ENCODE data around the gene ITPK1.
"Not testable (repeated sequence)": the region's sequence is repeated elsewhere in the genome, so short reads cannot be mapped to it uniquely, and the experiment has no call there.

The ITPK1 gene

GRCh38 chr14:93105856-93106255 is 9.9 kb downstream of the ITPK1 start:
- not testable (repeated sequence) for DNase-seq (ENCODE audit: low read depth in 2 of 3, low spot score in 1 of 3)

GRCh38 chr14:93105362-93105761 is 10.4 kb downstream of the ITPK1 start:
- DNase-seq (ENCODE audit: low read depth in 2 of 3, low spot score in 1 of 3), result no peak

GRCh38 chr14:93104961-93105360 is 10.8 kb downstream of the ITPK1 start:
- no peak for DNase-seq (ENCODE audit: low read depth in 2 of 3, low spot score in 1 of 3)

GRCh38 chr14:93103392-93104080 is 12.2 kb downstream of the ITPK1 start:
- DNase-seq (ENCODE audit: low read depth in 2 of 3, low spot score in 1 of 3), result peak in 2 of 3 donors; percentile 35 to 46

GRCh38 chr14:93102141-93102540 is 13.6 kb downstream of the ITPK1 start:
- no peak for DNase-seq (ENCODE audit: low read depth in 2 of 3, low spot score in 1 of 3)

- DNase-seq (ENCODE audit: low read depth in 2 of 3, low spot score in 1 of 3), result no peak
Observed at GRCh38 chr14:93101181-93101580, 14.5 kb downstream of the ITPK1 start.

GRCh38 chr14:93100570-93100969 is 15.2 kb downstream of the ITPK1 start:
- DNase-seq (ENCODE audit: low read depth in 2 of 3, low spot score in 1 of 3), result no peak

- no peak for DNase-seq (ENCODE audit: low read depth in 2 of 3, low spot score in 1 of 3)
Observed at GRCh38 chr14:93100100-93100499, 15.6 kb downstream of the ITPK1 start.

- DNase-seq (ENCODE audit: low read depth in 2 of 3, low spot score in 1 of 3), result no peak
Observed at GRCh38 chr14:93099643-93100042, 16.1 kb downstream of the ITPK1 start.

GRCh38 chr14:93099196-93099595 is 16.5 kb downstream of the ITPK1 start:
- no peak for DNase-seq (ENCODE audit: low read depth in 2 of 3, low spot score in 1 of 3)

- DNase-seq (ENCODE audit: low read depth in 2 of 3, low spot score in 1 of 3), result no peak
Observed at GRCh38 chr14:93096691-93097322, 18.9 kb downstream of the ITPK1 start.

GRCh38 chr14:93095742-93096510 is 19.8 kb downstream of the ITPK1 start:
- no peak for DNase-seq (ENCODE audit: low read depth in 2 of 3, low spot score in 1 of 3)

GRCh38 chr14:93094121-93094918 is 21.4 kb downstream of the ITPK1 start:
- DNase-seq (ENCODE audit: low read depth in 2 of 3, low spot score in 1 of 3), result no peak

- DNase-seq (ENCODE audit: low read depth in 2 of 3, low spot score in 1 of 3), result no peak
Observed at GRCh38 chr14:93092606-93093556, 22.8 kb downstream of the ITPK1 start.

GRCh38 chr14:93091666-93092065 is 24.1 kb downstream of the ITPK1 start:
- DNase-seq (ENCODE audit: low read depth in 2 of 3, low spot score in 1 of 3), result no peak

- no peak for DNase-seq (ENCODE audit: low read depth in 2 of 3, low spot score in 1 of 3)
Observed at GRCh38 chr14:93090826-93091555, 24.7 kb downstream of the ITPK1 start.

- DNase-seq (ENCODE audit: low read depth in 2 of 3, low spot score in 1 of 3), result no peak
Observed at GRCh38 chr14:93089521-93090269, 26.0 kb downstream of the ITPK1 start.

GRCh38 chr14:93086441-93087055 is 29.2 kb downstream of the ITPK1 start:
- no peak for DNase-seq (ENCODE audit: low read depth in 2 of 3, low spot score in 1 of 3)

Data from stimulated activated CD4-positive, alpha-beta T cell treated with anti-CD3 and anti-CD28 coated beads, Interleukin-12 subunit alpha, Interleukin-12 subunit beta, amount 100 ng/mL, for 48 hours (primary cell).